Measurements from ENCODE around the gene PDIA5.
"Not testable (repeated sequence)": the region's sequence is repeated elsewhere in the genome, so short reads cannot be mapped to it uniquely, and the experiment has no call there.

Gene PDIA5

DNA sequence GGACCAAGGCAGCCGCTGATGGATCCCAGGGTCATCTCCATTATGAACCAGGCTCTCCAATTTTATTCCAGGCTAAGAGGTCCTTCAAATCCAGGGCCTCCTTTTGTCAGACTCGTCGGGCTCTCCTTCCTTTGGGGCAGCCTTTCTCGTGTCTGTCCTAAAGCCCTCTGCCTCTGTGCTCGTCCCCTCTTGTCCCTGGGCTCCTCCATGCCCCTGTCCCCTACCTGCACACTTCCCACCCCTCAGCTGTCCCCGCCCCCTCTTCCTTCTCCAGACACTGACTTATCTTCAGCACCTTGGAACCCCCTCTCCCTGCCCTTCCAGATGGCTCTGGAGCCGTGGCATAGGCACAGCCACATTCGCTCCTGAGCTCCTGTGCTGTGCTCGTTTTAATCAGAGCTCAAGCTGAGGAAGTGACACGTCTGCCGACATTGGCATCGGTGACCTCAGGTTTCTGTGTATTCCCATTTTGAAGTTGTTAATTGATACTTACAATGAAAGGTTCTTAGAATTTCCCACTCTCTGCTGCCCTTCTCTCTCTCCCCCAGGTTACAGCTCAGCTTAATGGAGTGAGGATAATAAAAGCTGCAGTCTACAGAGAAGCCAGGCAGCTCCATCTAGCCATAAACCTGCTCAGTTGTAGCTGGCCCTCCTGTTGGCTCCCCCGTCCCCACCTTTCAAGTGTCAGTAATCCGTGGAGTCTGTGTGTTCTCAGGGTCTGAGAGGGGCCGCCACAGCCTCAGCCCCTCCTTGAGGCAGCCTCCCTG is 83.8 kb downstream of the PDIA5 start:
- DNase-seq (ENCODE audit: low read depth in 2 of 2): no peak

DNA sequence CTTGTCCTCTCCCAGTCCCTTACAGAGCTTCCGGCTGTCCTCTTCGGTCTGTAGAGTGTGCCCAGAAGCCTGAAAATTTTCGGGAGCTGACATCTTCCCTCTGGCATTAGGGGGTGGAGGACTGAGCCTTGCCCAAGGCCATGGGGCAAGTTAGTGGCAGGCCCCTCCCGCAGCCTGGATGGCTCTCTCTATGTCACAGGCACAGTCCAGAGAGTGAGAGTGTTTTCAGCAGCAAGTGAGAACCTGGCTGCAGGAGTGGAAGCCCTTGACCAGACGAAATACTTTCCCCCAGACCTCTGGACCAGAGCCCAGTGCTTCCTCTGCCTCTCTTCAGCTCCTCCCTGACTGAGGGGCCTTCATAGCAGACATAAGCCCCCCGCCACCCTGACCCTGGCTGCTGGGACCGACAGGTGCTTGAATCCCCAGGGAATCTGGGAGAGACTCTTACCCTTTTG is 84.5 kb downstream of the PDIA5 start:
- no peak for DNase-seq (ENCODE audit: low read depth in 2 of 2)

DNA sequence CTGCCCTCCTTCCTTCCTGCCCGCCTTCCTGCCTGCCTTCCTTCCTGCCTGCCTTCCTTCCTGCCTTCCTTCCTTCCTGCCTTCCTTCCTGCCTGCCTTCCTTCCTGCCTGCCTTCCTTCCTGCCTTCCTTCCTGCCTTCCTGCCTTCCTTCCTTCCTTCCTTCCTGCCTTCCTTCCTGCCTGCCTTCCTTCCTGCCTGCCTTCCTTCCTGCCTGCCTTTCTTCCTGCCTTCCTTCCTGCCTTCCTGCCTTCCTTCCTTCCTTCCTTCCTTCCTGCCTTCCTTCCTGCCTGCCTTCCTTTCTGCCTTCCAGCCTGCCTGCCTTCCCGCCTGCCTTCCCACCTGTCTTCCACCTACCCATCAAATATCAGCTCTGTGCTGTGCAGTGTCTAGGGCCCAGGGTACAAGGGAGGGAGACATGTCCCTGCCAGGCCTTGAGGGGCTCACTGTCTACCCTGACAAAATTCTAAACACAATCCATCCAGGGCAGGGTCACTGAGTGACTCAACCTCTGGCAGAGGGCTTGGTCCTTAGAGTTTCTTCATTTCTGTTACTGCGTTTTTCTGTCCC is 85.1 kb downstream of the PDIA5 start:
- DNase-seq (ENCODE audit: low read depth in 2 of 2): not testable (repeated sequence)

DNA sequence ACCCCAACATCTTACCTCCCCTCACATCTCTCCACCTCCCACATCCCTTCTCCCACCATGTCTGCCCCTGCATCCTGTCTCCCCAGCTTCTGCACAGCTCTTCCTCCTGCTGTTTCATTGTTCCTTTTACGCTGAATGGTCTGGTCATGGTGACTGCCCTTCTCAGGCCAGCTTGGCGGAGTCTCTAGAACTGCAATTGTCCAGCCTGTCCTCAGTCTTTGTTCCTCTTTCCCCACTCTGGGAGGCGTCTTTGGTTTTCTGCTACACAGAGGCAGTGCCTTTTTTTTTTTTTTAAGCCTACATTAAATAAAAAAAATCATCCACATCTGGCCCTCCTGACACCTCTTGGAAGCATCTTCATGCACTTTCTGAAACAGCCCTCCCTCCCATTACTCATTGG is 85.9 kb downstream of the PDIA5 start:
- DNase-seq (ENCODE audit: low read depth in 2 of 2): no peak

DNA sequence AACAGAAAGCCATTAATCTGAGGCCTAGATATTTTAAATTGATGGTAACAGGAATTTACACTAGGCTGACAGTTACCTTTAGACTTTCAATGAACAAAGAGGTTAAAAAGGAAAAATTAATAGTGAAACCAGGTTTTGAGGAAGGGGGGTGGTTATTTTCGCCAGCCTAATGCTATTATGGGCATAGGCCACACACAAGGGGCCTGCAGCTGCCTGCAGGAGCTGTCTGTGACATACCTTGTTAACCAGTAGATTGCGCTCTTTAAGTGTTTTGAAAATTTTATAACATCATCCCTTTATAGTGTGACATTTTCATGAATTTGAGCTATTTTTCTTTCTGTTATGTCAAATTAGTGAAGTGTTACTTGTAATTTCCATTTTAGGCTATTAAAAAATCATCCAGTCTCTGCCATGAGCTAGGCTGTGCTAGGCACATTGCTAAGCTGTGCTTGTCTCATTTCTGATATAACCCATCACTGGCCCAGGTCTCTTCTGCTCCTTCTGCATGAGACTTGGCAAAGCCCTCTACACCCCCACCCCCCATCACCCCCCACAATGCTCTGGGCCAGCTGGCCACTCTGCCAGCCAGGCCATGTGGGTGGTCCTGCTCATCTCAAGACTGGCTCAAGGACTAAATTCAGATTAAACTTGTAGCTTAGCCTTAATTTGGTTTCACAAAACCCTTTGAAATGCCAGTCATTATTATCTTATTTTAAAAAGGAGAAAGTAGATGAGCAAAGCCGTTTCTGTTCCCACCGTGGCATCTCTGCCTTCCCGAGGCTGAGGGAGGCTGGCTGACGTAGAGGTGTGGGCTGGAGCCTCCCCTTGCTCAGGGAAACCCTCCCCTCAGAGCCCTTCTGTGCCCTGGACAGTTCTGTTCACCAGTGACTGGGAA is 86.5 kb downstream of the PDIA5 start:
- DNase-seq (ENCODE audit: low read depth in 2 of 2): no peak

DNA sequence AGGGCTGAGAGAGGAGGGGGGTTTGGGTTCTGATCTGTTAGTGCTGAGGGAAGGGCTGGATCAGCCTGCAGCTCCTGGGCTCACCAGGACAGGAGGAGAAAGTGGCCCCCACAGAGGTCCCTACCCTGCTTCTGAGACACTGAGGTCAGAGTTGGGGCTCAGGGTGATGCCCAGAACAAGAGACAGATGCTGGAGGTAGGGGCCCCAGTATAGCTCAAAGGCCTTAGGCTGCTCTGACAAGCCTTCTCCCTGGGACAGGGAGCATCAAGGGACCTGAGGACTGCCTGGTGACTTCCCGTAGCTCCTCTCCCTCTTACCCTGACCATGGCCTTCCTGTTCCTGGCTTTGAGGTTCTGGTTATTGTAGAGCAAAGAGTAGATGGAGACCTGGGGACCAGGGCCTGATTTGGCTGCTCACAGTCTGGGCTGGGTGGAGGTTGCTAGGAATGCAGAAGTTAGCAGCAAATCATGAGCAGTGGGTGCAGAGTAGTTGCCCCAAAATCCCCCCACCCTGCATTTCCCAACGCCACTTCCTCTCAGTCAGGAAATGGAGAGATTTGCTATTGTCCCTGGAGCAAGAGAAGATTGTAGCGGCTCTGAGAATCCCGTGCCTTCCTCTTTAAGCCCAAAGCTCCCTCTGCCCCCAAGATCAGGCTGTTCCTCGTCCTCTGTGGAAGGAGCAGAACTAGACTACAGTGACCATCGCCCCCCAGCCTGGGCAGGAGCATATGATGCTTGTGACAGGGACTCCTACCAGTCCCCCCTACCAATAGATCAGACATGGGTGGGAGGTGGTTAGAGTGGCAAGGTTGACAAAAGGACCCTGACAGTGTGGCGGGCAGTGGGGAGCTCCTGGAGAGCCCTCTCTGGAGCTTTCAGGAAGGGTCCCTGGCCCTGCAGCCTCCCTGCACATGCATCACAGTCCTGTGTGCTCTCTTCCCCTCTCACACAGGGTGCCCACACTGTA is 87.5 kb downstream of the PDIA5 start:
- no peak for DNase-seq (ENCODE audit: low read depth in 2 of 2)

DNA sequence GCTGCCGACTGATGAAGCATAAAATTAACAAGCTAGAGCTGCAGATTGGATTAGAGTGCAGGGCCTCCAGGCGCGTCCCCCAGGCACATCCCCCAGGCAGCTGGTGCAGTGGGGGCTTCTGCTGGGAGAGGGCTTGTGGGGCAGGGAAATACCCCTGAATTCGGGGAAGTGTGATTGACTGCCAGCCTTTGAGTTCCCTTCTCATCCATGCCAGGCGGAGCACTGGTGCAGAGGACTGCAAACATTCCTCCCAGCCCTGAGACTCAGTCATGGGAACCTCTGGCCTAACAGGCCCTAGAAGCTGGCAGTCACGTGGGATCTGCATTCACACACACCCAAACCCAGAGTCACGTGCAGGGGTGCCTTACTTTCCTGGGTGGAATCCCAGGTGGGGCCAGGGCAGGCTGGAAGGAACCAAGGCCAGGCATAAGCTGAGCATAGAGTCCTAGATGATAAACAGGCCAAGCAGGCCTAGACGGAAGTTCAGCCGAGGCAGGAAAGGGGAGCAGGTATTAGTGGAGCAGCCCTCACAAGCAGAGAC is 88.7 kb downstream of the PDIA5 start:
- no peak for DNase-seq (ENCODE audit: low read depth in 2 of 2)

DNA sequence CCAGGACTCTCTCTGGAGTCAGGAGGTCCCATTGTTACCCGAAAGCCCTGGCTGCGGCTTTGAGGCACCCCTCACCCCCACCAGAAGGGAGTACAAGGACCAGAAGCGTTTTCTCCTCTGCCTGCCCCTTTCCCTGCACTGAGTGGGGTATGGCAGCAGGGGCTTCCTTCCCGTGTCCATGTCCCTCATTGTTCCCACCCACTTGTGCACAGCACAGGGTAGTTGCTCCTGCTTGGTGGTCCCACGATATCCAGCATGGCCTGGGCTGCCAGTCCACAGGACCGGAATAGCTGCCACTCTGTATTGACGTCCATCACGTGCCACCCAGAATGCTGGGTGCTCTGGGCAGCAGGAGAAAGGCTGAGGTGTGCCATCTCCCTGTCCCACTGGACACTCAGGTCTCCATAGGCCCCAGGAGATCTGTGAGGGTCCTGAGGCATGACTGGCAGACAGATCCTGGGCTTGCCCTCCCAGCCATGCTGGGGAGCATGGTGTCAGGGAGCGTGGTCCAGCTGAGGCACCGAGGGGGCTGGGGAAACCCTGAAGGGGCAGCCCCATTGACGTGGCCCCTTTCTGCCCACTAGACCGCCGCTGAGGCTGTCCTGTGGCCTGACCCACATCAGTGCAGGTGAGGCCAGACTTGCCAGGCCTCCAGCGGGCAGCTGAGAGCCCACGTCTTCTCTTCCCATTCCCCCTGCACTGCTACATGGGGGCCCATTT is 89.6 kb downstream of the PDIA5 start:
- DNase-seq (ENCODE audit: low read depth in 2 of 2): no peak

DNA sequence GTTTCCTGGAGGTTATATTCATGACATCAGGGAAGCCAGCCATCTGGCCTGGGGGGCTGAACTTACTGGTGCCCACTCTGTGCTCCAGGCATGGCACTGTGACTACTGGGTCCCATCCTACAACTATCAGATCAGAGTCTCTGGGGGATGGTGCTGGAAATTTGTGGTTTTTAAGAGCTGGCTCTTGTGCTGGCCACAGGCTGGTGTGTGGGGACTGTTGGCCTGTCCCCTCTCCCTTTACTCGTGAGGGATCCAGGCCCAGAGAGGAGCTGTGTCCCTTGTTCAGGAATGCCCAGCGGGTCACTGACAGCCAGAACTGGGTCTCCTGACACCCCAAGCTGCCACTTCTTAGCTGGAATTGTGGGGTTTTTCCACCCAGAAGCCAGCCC is 90.4 kb downstream of the PDIA5 start:
- no peak for DNase-seq (ENCODE audit: low read depth in 2 of 2)

DNA sequence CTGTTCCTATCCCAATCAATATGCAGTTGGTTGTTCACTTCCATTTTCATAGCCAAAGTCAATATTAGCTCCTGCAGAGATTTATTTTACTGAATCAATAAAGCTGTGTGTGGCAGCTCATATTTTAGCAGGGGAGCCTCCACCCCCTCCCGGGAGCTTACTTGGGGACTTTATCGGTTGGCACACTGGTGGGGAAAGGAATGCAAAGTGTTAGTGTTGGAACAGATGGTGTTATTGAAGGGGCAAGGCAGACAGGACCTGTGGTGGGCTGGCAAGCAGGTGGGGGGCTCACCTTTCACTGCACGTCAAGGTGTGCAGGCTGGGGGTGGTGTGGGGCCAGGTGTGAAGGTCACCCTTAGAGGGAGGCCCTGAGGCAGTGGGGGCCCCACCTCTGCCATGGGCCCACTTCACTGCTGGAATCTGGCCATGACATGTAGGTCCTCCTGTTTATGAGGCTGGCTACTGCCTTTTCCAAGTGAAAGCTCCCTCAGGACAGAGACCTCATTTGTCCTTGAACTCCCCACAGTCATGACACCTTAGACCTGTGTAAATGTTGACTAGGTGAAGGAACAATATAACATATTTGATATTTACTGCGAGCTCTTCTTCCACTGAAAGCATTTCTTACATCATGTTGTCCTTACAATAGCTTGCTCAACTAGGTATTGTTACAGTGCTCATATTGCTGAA is 90.9 kb downstream of the PDIA5 start:
- DNase-seq (ENCODE audit: low read depth in 2 of 2): no peak

DNA sequence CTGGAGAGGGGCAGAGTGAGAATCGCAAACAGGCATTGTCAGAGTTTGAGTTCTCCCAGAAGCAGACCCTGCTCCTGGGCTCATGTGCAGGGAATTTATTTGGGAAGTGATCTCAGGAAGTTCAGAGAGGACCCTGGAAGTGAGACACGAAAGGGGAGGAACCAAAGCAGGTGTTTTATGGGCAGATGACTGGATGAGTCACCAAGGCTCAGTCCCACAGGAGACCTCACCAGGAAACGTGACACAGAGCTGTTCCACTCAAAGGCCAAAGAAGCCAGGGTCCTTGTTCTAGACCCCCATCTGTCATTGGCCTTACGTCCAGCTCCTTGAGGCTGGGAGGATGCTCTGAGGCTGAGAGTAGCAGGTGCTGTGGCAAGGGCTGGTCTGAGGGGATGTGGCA is 91.5 kb downstream of the PDIA5 start:
- no peak for DNase-seq (ENCODE audit: low read depth in 2 of 2)

DNA sequence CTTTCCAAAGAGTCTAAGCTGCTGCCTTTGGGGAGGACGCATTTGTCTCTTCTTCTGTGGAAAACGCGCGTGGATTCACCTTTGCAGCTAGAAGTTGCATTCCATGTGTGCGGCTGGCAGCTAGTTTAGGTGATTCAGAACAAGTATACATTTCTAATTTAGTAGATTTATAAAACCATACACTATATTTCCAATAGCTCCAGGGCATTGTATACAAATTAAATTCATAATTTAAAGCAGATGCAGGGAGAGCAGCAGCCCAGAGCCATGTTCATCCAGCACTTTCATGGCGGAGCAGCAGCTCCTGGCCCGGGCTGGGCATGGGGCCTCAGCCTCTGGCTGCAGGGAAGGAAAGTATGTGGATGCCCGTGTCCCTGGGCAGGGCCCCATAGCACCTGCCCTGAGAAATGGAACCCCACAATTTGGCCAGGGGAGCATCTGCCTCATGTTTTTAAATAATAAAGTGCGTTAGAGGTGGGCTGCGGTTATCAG is 92.1 kb downstream of the PDIA5 start:
- DNase-seq (ENCODE audit: low read depth in 2 of 2): no peak

DNA sequence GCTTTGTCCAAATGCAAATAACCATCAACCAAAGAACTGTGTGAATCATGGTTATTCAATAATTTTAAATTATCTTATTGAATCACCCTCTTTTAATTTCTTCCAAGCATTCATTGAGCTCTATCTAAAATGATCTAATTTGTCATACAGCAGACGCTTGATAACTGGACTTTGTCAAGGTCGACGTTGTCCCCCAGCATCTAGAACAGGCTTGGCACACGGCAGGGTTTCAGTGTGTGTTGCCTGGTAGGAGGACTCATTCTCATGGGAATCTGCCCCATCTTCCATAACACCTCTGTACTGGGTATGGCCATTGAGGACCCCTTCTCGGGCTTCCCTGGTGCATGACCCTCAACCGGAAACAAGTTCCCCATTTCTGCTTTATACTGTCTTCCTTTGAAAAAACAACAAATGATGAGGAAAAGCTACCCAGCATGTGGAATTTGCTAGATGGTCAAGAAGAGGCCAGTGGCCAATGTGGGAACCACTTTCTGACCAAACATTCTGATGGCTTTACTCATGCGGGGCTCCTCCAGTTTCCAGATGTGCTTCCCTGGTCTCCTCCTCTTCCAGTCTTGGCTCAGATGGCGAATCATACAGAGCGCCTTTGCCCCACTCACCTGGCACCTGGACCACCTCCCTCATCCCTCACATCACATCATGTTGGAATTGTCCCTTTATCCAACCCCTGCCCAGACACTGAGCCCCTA is 93.3 kb downstream of the PDIA5 start:
- DNase-seq (ENCODE audit: low read depth in 2 of 2): no peak

DNA sequence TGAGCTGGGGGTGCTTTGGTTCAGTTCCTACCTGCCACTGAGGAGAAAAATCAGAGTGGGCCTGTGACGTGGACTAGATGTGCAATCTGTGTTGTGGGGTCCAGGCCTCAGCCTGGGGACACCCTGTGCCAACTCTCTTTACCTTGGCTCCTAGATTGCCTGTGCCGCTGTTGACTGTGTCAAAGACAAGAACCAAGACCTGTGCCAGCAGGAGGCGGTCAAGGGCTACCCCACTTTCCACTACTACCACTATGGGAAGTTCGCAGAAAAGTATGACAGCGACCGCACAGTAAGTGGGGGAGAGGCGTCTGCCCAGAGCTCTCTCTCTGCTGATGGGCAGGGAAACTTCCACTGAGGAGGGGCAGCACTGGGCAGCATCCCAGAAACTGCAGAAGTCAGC is 94.3 kb downstream of the PDIA5 start:
- no peak for DNase-seq (ENCODE audit: low read depth in 2 of 2)

DNA sequence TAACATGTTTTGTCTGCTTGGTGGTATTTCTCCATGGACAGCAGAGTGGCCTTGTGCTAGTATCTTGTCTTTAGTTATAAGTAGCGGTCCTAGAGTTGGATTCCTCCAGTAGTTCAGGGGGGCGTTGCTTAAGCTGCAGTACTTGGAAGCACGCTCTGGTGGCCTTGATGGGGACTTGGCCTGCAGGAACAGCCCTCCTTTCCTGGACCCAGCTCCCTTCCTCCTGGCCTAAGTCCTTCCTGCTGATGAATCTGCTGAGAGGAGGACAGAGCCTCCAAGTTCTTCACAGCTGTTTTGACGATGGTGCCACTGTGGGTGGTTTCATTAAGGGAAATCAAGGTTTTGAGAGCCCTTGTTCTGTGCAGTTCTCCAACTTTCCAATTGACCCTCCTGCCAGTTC is 96.3 kb downstream of the PDIA5 start:
- no peak for DNase-seq (ENCODE audit: low read depth in 2 of 2)

DNA sequence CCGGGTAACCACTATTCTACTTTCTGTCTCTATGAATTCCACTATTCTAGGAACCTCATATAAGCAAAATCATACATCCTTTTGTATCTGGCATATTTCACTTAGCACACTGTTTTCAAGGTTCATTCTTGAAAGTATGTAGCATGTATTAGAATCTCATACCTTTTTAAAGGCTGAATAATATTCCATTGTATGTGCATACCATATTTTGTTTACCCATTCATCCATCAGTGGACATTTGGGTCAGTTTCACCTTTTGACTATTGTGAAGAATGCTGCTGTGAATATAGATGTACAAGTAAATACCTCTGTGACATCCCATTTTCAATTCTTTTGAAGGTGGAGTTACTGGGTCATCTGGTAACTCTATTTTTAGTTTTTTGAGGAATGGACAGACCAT is 98.3 kb downstream of the PDIA5 start:
- no peak for DNase-seq (ENCODE audit: low read depth in 2 of 2)

DNA sequence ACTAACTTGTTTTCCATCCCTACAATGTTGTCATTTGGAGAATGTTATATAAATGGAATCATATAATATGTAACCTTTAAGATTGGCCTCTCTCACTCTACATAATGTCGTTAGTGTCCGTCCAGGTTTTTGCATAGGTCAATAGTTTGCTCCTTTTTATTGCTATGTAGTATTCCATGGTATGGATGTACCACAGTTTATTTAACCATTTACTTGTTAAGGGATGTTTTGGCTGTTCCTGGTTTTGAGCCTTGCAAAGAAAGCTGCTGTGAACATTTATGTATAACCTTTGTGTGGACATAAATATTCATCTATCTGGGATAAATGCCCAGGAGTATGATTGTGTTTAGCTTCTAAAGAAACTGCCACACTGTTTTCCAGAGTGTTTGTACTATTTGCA is 100.9 kb downstream of the PDIA5 start:
- DNase-seq (ENCODE audit: low read depth in 2 of 2): no peak

DNA sequence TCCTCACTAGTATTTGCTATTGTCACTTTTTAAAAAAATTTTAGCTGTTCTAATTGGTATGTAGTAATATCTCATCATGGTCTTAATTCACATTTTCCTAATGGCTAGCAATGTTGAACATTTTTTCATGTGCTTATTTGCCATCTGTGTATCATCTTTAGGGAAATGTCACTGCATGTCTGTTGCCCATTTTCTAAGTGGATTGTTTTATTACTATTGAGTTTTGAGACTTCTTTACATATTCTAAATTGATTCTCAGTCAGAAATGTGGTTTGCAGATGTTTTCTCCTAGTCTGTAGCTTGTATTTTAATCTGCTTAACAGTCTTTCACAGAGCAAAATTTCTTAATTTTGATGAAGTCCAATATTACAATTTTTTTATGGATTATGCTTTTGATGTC is 101.3 kb downstream of the PDIA5 start:
- DNase-seq (ENCODE audit: low read depth in 2 of 2): no peak

DNA sequence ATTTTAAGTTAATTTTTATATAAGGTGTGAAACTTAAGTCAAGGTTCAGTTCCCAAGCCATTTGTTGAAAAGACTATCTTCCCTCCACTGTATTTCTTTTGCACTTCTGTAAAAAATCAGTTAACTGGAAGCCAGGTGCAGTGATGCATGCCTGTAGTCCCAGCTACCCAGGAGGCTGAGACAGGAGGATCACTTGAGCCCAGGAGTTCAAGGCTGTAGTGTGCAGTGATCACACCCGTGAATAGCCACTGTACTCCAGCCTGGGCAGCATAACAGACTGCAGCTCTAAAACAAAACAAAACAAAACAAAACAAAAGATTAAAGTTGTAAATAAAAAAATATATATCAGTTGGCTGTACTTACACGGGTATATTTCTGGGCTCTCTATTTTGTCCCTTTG is 101.8 kb downstream of the PDIA5 start:
- DNase-seq (ENCODE audit: low read depth in 2 of 2): no peak
